Pancreas (tissue), 10 donors: Measurements from ENCODE around the gene FAHD1. TPM values are rescaled to one million over a fixed set of nuclear protein-coding genes. Genes with fewer than 3 reads are reported as not detected.
"Not testable (repeated sequence)": the region's sequence is repeated elsewhere in the genome, so short reads cannot be mapped to it uniquely, and the experiment has no call there.

Experiments
- ATAC-seq, 4 donors: fragments of 200-7000 bp; cut with Tn5 transposase; one replicate each; pipeline versions ENCODE4 v1.8.0 to v1.9.1; 2020; ENCODE audit warnings: mild to moderate bottlenecking in 4 of 4, moderate library complexity in 4 of 4
- DNase-seq, 6 donors: peaks; one replicate each; pipeline ENCODE4 v3.0.0-alpha.2; 2020
- FAIRE-seq: peaks from 2 replicates; lab custom pipeline; 2012; peaks lifted over from hg19 to GRCh38; lab: Jason Lieb, UNC
- H3K27ac ChIP-seq, 4 donors: fragments of 200-600 bp; sonication (generic); 1 replicate in 3 of 4; 2 replicates in 1 of 4; pipeline versions ENCODE4 v1.5.0 to v1.8.0; 2020
- H3K27me3 ChIP-seq, 4 donors: fragments of 200-600 bp; one replicate each; pipeline ENCODE4 v1.8.0; 2021
- H3K36me3 ChIP-seq, 3 donors: fragments of 200-600 bp; sonication (generic) in 1 of 3; one replicate each; pipeline versions ENCODE4 v1.5.0 to v1.8.0; 2020 to 2021
- H3K4me1 ChIP-seq, 3 donors: fragments of 200-600 bp; one replicate each; pipeline ENCODE4 v1.8.0; 2021
- H3K4me3 ChIP-seq, 4 donors: fragments of 200-600 bp; sonication (generic) in 2 of 4; one replicate each; pipeline versions ENCODE4 v1.5.0 to v1.8.0; 2020 to 2021
- H3K9me3 ChIP-seq, 4 donors: fragments of 200-600 bp; one replicate each; pipeline ENCODE4 v1.8.0; 2021
- WGBS, 2 donors: extraction: QIAGEN DNeasy Blood & Tissue Kit; methylation state at CpG; one replicate each; pipeline ENCODE4 v1.1.7; 2013; 5-methylcytosine and 5-hydroxymethylcytosine counted together
- intact Hi-C, 3 donors: fragments of 100-400 bp; cut with DNase I; formaldehyde crosslinking; loops; one replicate each; pipeline versions ENCODE4 v1.11.1 to v1.14.2; 2022
- polyA plus RNA-seq, 2 donors: library from polyadenylated mRNA; stranded (reverse); fragments of 200-250 nt; gene quantifications; one replicate each; pipeline ENCODE4 v1.2.3, GENCODE V29; 2013
- total RNA-seq, 6 donors: library from RNA; stranded (reverse); fragmentation: NEBNext Ultra II Directional in 4 of 6; extraction: Animal tissue kit (Norgen Biotek cat#: 25700) in 4 of 6; gene quantifications; one replicate each; pipeline versions ENCODE4 v1.2.1 to v1.2.4, GENCODE V29; 2021 to 2023
- TF ChIP-seq, protein P1 (sequence below), 4 donors: fragments of 200-600 bp; sonication (generic) in 3 of 4; IDR thresholded peaks; one replicate each; pipeline versions ENCODE4 v1.5.0 to v1.8.0; 2021; ENCODE audit warnings: antibody characterized with exemption in 4 of 4
- donor health status: healthy with polysubstance abuse.
- donor health status: DM: no; HTN: no; CAD: no; lungs with moderate emphysema.
- donor health status: DM: no; HTN: no; CAD: no.
- donor health status: control.
- donor health status: control.
- donor health status: Bipolar disorder and iron deficiency.
- donor health status: DM: yes; HTN: yes; CAD: no.
- donor health status: DM: no; HTN: no; CAD: no.
- donor health status: DM: no; HTN: no; CAD: no.
- donor health status: DM: yes; HTN: yes; CAD: no.

Gene FAHD1
- total and polyA plus RNA-seq, 8 donors: 5.1 to 14.4 (median 12.2) TPM

GRCh38 chr16:1870365-1871082 lies 43.5 kb downstream of the FAHD1 start:
- WGBS, 2 donors: 29 to 35% methylated on average over 9 of the region's 9 CpGs
- ATAC-seq: peak in 3 of 4 donors; percentile 32 to 63 (median 43)
- intact Hi-C loops: no loop called here
- no peaks in the 10 kb centered on the region for H3K4me1 ChIP-seq
- TF ChIP-seq, protein P1, sequence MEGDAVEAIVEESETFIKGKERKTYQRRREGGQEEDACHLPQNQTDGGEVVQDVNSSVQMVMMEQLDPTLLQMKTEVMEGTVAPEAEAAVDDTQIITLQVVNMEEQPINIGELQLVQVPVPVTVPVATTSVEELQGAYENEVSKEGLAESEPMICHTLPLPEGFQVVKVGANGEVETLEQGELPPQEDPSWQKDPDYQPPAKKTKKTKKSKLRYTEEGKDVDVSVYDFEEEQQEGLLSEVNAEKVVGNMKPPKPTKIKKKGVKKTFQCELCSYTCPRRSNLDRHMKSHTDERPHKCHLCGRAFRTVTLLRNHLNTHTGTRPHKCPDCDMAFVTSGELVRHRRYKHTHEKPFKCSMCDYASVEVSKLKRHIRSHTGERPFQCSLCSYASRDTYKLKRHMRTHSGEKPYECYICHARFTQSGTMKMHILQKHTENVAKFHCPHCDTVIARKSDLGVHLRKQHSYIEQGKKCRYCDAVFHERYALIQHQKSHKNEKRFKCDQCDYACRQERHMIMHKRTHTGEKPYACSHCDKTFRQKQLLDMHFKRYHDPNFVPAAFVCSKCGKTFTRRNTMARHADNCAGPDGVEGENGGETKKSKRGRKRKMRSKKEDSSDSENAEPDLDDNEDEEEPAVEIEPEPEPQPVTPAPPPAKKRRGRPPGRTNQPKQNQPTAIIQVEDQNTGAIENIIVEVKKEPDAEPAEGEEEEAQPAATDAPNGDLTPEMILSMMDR (IDR thresholded peaks at IDR 0.05): no peak
- H3K27me3 ChIP-seq: no peaks in the 10 kb centered on the region
- no peak overlapping the region for H3K27ac ChIP-seq
- no peak overlapping the region for H3K4me3 ChIP-seq
- H3K36me3 ChIP-seq: no peaks in the 10 kb centered on the region
- no peak for FAIRE-seq
- no peaks in the 10 kb centered on the region for H3K9me3 ChIP-seq
- DNase-seq: no peak

GRCh38 chr16:1871974-1872635 lies 45.1 kb downstream of the FAHD1 start, which contains the start of gene MEIOB:
Gene MEIOB (minus strand): TSS chr16:1872164. CDS start chr16:1868175, 3,989 bp downstream.
- no peaks in the 10 kb centered on the region for H3K4me1 ChIP-seq
- ATAC-seq: peak; percentile 80 to 99 (median 92)
- no peak for FAIRE-seq
- no peaks in the 10 kb centered on the region for H3K27me3 ChIP-seq
- no peaks in the 10 kb centered on the region for H3K9me3 ChIP-seq
- H3K4me3 ChIP-seq: peak within 1 kb of the TSS in 2 of 4 donors; percentile 13 to 31
- DNase-seq: peak; percentile 17 to 80 (median 51)
- intact Hi-C loops: no loop called here
- 3 to 13% methylated on average over 41 to 68 of the region's 68 CpGs for WGBS, 2 donors
- no peaks in the 10 kb centered on the region for H3K36me3 ChIP-seq
- TF ChIP-seq, protein P1 (IDR thresholded peaks at IDR 0.05): no peak
- H3K27ac ChIP-seq: no peak within 1 kb of the TSS

DNA sequence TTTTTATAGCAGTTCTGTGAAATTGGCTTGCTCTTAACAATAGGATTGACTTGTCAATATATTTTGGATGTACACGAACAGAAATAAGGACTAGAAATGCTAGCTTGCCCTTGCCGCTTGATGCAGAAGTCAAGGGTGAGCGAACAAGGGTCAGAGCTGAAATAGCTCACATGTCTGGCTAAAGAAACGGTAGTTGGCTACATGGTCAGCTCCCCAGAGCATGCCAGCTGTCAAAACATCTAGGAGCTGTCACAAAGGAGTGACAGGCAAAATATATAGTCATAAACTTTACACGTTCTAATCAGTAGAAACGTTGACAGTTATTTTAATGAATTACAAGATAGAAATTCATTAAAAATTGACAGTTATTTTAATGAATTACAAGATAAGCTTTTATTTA lies 47.8 kb downstream of the FAHD1 start:
- ATAC-seq (no peak), DNase-seq (no peak), FAIRE-seq (no peak)
- intact Hi-C loops: no loop called here
- H3K27ac ChIP-seq: no peak overlapping the region
- no peaks in the 10 kb centered on the region for H3K4me1 ChIP-seq
- H3K9me3 ChIP-seq: no peaks in the 10 kb centered on the region
- TF ChIP-seq, protein P1 (IDR thresholded peaks at IDR 0.05): no peak
- no peaks in the 10 kb centered on the region for H3K36me3 ChIP-seq
- H3K4me3 ChIP-seq: no peak overlapping the region
- no peaks in the 10 kb centered on the region for H3K27me3 ChIP-seq
- WGBS, 2 donors: 41 to 50% methylated on average over 6 of the region's 6 CpGs

GRCh38 chr16:1876066-1876465 lies 49.1 kb downstream of the FAHD1 start:
- H3K36me3 ChIP-seq, H3K9me3 ChIP-seq, H3K4me3 ChIP-seq, intact Hi-C loops, H3K27ac ChIP-seq, ATAC-seq, FAIRE-seq, H3K4me1 ChIP-seq, H3K27me3 ChIP-seq, DNase-seq: not testable (repeated sequence)
- 85 to 90% methylated on average over 13 of the region's 13 CpGs for WGBS, 2 donors

GRCh38 chr16:1876468-1876867 lies 49.5 kb downstream of the FAHD1 start:
- Histone ChIP-seq H3K36me3 (no peaks in the 10 kb centered on the region), H3K4me3 (no peak overlapping the region), H3K4me1 (no peaks in the 10 kb centered on the region), H3K27ac (no peak overlapping the region), H3K9me3 (no peaks in the 10 kb centered on the region), H3K27me3 (no peaks in the 10 kb centered on the region)
- no peak for ATAC-seq
- intact Hi-C loops: no loop called here
- TF ChIP-seq, protein P1 (IDR thresholded peaks at IDR 0.05): no peak
- FAIRE-seq: no peak
- 75 to 82% methylated on average over 7 of the region's 7 CpGs for WGBS, 2 donors
- DNase-seq: no peak
